MG63 (cell line): ENCODE results near the gene FBXO36. TPM values are rescaled to one million over a fixed set of nuclear protein-coding genes. Genes with fewer than 3 reads are reported as not detected.
"Not testable (repeated sequence)": the region's sequence is repeated elsewhere in the genome, so short reads cannot be mapped to it uniquely, and the experiment has no call there.

Experiments
- DNase-seq: peaks from one replicate; pipeline ENCODE4 v3.0.0-alpha.2; 2020
- H3K27me3 ChIP-seq: fragments of 250-450 bp; sonication (Bioruptor Pico); 2 replicates; pipeline ENCODE4 v1.5.1; 2020; ENCODE audit warnings: mild to moderate bottlenecking, moderate library complexity
- H3K36me3 ChIP-seq: fragments of 250-450 bp; sonication (Bioruptor Pico); 2 replicates; pipeline ENCODE4 v1.5.1; 2020; ENCODE audit warnings: mild to moderate bottlenecking, moderate library complexity
- H3K4me3 ChIP-seq: fragments of 250-450 bp; sonication (Bioruptor Pico); 2 replicates; pipeline ENCODE4 v1.5.1; 2020; ENCODE audit warnings: mild to moderate bottlenecking, moderate library complexity
- H3K9me3 ChIP-seq: fragments of 250-450 bp; sonication (Bioruptor Pico); 2 replicates; pipeline ENCODE4 v1.5.1; 2020; ENCODE audit warnings: mild to moderate bottlenecking, moderate library complexity
- total RNA-seq: library from RNA; depleted of rRNA; stranded (reverse); fragments of >200 nt; shearing (Covaris generic); gene quantifications from 2 replicates; pipeline ENCODE4 v1.2.3, GENCODE V29; 2014; ENCODE audit warnings: low replicate concordance; rRNA removed

FBXO36 gene, protein sequence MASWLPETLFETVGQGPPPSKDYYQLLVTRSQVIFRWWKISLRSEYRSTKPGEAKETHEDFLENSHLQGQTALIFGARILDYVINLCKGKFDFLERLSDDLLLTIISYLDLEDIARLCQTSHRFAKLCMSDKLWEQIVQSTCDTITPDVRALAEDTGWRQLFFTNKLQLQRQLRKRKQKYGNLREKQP
- 0.56 and 0.74 TPM in 2 replicates for total RNA-seq

- H3K27me3 ChIP-seq: no peaks in the 10 kb centered on the region
- peaks cover 20% of the 10 kb centered on the region for H3K36me3 ChIP-seq
- H3K9me3 ChIP-seq: no peaks in the 10 kb centered on the region
- peak within 1 kb of the TSS; percentile 68 for H3K4me3 ChIP-seq
- DNase-seq: peak; percentile 76
Observed at GRCh38 chr2:229922449-229923386, at the start of gene FBXO36. Gene FBXO36, plus strand, starts transcription at chr2:229922503. Its CDS starts 11 bp downstream, at chr2:229922514.

- H3K27me3 ChIP-seq: no peaks in the 10 kb centered on the region
- peaks cover 65% of the 10 kb centered on the region for H3K36me3 ChIP-seq
- H3K4me3 ChIP-seq: no peak overlapping the region
- DNase-seq: no peak
- H3K9me3 ChIP-seq: no peaks in the 10 kb centered on the region
Observed at GRCh38 chr2:229873123-229873581, 49.2 kb upstream of the FBXO36 start.

DNA sequence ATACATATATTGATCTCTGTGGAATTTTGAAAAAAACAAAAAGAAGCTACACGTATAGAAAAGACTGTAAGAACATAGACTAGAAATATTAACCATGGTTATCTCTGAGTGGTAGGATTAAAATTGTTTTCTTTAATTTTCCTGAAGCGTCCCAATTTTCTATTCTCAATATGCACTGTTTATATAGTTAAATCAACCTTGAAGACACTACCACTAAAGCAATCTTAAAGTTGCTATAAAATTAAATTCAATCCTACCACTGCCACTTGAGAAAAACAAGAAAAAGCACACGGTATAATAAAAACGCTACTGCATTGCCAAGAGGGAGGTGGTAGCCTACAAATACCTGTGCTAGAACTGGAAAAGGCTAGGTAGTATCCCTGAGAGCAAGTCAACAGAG lies 47.7 kb upstream of the FBXO36 start:
- H3K36me3 ChIP-seq: peaks cover 67% of the 10 kb centered on the region
- H3K27me3 ChIP-seq: no peaks in the 10 kb centered on the region
- DNase-seq: no peak
- no peak overlapping the region for H3K4me3 ChIP-seq
- no peaks in the 10 kb centered on the region for H3K9me3 ChIP-seq

DNA sequence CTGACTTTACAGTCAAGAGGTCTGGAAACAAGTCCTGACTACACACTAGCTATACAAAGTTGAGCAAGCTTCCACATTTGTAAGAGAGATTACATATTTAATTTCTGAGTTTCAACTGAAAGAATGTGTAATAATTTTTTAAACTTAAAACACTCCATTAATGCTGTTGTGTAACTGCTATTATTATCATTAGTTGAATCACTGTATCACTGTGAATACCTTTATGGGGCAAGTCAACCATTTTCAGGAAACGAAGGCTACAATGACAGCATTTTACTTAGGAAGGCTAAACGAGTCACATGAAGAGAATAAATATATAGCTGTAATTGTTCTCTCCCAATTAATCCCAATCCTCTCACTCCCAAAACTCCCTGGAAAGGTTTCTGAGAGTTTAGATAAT lies 46.8 kb upstream of the FBXO36 start:
- no peak for DNase-seq
- Histone ChIP-seq H3K9me3 (no peaks in the 10 kb centered on the region), H3K36me3 (peaks cover 68% of the 10 kb centered on the region), H3K4me3 (no peak overlapping the region), H3K27me3 (no peaks in the 10 kb centered on the region)

DNA sequence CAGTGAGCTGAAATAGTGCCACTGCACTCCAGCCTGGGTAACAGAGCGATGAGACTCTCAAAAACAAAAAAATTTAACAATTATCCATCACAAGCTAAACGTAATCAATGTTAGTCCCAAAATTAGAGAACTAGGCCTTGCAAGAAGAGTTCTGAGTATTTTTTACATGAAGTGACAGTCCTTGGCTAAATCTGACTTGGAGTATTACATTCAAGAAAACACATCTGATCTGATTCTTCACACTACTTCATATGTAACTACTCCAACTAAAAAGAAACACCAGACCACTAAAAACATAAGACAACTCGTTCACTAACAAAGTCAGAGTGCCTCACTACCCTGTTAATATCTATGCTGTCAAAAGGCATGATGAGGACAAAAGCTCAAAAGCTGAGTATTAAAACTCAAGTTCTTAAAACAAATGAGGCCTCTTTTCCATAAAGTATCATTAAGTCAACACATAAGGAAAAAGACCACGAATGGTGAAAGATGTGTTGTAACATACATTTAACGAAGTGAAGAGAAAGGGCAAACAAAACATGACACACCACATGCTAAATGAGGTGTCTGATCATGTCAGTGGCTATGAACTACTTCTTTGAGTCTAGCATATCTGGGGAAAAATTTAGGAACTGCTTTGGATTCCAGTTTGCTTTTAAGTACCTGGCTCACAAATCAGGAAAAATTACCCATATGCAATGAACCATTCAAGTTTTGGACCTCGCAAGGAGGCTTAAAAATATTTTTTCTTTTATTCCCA lies 42.9 kb upstream of the FBXO36 start:
- Histone ChIP-seq H3K4me3 (no peak overlapping the region), H3K36me3 (peaks cover 55% of the 10 kb centered on the region), H3K9me3 (no peaks in the 10 kb centered on the region), H3K27me3 (no peaks in the 10 kb centered on the region)
- no peak for DNase-seq

- Histone ChIP-seq H3K9me3 (no peaks in the 10 kb centered on the region), H3K4me3 (no peak overlapping the region), H3K36me3 (peaks cover 44% of the 10 kb centered on the region), H3K27me3 (no peaks in the 10 kb centered on the region)
- DNase-seq: no peak
Observed at GRCh38 chr2:229880892-229881586, 41.3 kb upstream of the FBXO36 start.

DNA sequence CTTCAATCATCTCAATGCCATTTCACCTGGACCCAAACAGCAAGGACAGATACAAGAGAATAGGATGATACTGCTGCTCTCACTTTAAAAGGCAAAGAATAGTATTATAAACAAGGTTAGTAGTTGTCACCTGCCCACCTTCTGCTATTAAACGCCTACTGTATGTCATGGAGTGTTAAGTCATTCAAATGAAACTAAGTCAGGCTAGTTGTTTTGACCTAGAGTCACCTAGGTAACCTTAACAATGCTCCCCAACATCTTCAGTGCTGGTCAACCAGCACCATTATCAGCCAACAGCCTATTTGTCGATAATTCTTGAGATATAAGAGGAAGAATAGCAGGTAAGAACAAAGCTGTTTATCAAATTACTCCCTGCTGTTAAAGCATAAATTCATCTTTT lies 39.7 kb upstream of the FBXO36 start:
- Histone ChIP-seq H3K36me3 (peaks cover 35% of the 10 kb centered on the region), H3K27me3 (no peaks in the 10 kb centered on the region), H3K9me3 (no peaks in the 10 kb centered on the region), H3K4me3 (no peak overlapping the region)
- DNase-seq: no peak

DNA sequence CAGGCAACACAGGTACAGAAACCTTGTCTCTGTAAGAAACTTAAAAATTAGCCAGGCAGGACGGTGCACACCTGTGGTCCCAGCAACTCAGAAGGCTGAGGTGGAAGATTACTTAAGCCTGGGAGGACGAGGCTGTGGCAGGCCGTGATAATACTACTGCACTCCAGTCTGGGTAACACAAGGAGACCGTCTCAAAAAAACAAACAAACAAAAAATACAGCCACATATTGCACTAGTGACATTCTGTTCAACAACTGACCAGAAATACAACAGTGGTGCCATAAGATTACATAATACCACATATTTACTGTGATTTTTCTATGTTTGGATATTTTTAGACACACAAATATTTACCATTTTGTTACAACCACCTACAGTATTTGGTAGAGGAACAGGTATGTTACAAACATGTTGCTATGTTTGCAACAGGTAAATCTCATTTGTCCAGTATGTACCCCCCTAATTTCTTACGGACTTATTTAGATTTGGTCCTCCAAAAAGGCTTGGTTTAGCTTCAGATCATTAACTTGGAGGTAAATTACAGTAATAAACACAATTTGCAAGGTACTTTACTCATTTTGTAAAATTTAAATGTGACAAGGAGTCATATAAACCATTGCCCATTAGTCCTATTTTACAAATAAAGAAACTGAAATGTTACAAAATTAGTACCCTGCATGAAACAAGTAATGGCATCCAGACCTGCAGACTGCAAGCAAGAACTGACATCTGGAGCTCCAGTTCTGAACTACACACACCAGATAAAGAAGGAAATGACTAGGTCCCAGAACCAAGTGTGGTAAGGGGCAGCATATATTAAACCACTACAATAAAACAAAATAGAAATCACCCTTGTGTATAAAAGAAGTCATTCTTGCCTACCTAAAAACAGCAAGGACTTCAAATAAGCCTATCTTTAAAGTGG lies 37.3 kb upstream of the FBXO36 start:
- peaks cover 13% of the 10 kb centered on the region for H3K36me3 ChIP-seq
- H3K27me3 ChIP-seq: no peaks in the 10 kb centered on the region
- H3K4me3 ChIP-seq: no peak overlapping the region
- DNase-seq: no peak
- H3K9me3 ChIP-seq: no peaks in the 10 kb centered on the region

DNA sequence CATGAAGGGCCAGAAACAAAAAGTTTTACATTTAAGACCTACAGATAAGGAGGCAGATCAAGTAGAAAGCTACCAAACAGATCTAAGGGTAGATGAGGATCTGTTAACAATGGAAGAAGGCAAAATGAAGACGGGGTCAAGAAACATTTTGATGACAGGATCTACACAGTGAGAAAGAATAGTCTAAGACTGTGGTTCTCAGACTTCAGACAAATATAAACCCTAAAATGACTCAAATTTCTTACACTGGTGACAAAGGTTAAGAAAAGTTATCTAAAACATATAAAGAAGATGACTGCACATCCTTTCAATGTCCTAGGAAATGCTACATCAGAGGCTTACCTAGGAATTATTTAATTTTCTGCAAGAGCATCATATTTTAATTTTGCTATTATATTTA lies 34.9 kb upstream of the FBXO36 start:
- H3K4me3 ChIP-seq: no peak overlapping the region

GRCh38 chr2:229888031-229888430 lies 34.3 kb upstream of the FBXO36 start:
- Histone ChIP-seq H3K9me3 (no peaks in the 10 kb centered on the region), H3K36me3 (peaks cover 12% of the 10 kb centered on the region), H3K27me3 (no peaks in the 10 kb centered on the region), H3K4me3 (no peak overlapping the region)
- no peak for DNase-seq

More for the DNA sequence above, 34.9 kb upstream of the FBXO36 start:
- no peak for DNase-seq
- peaks cover 12% of the 10 kb centered on the region for H3K36me3 ChIP-seq
- no peaks in the 10 kb centered on the region for H3K27me3 ChIP-seq
- no peaks in the 10 kb centered on the region for H3K9me3 ChIP-seq

GRCh38 chr2:229889023-229889422 lies 33.3 kb upstream of the FBXO36 start:
- H3K27me3 ChIP-seq: no peaks in the 10 kb centered on the region
- H3K9me3 ChIP-seq: no peaks in the 10 kb centered on the region
- DNase-seq: no peak
- peaks cover 12% of the 10 kb centered on the region for H3K36me3 ChIP-seq
- H3K4me3 ChIP-seq: no peak overlapping the region

DNA sequence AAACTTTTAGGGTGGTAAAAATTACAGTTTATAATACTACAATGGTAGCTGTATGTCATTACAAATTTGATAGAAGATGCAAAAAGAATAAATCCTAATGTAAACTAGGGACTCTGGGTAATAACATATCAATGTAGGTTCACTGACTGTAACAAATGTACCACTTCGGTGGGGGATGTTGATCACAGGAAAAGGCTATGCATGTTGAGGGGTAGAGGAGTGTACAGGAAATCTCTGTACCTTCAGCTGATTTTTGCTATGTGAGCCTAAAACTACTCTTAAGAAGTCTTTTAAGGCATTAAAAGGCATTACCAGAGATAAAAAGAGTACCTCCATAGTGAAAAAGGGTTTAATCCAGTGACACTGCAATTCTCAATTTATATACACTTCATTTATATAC lies 25.4 kb upstream of the FBXO36 start:
- H3K27me3 ChIP-seq: no peaks in the 10 kb centered on the region
- DNase-seq: no peak

DNA sequence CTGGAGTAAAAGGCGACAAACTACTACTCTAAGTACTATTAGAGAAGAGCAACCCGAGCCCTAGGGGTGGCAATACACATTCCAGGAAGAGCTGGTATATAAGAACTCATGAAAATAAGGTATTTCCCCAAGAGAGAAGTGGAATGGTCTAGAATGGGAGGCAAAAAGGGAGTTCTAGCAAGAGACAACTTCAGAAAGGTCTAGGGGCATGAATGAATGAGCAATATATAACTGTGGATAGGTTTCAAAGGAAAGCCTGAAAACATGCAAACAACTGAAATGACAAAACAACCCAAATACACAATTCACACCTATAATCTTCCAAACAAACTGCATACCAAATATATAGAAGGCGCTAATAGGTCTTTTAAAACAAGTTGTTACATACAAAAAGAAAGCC lies 22.7 kb upstream of the FBXO36 start:
- Histone ChIP-seq H3K27me3 (no peaks in the 10 kb centered on the region), H3K36me3 (peaks cover 29% of the 10 kb centered on the region)

More for the DNA sequence above, 25.4 kb upstream of the FBXO36 start:
- H3K4me3 ChIP-seq: no peak overlapping the region
- no peaks in the 10 kb centered on the region for H3K9me3 ChIP-seq
- H3K36me3 ChIP-seq: peaks cover 21% of the 10 kb centered on the region

GRCh38 chr2:229900012-229900411 lies 22.3 kb upstream of the FBXO36 start:
- no peaks in the 10 kb centered on the region for H3K9me3 ChIP-seq
- H3K27me3 ChIP-seq: no peaks in the 10 kb centered on the region
- no peak for DNase-seq
- H3K4me3 ChIP-seq: no peak overlapping the region
- H3K36me3 ChIP-seq: peaks cover 33% of the 10 kb centered on the region

More for the DNA sequence above, 22.7 kb upstream of the FBXO36 start:
- DNase-seq: no peak
- Histone ChIP-seq H3K9me3 (no peaks in the 10 kb centered on the region), H3K4me3 (no peak overlapping the region)

DNA sequence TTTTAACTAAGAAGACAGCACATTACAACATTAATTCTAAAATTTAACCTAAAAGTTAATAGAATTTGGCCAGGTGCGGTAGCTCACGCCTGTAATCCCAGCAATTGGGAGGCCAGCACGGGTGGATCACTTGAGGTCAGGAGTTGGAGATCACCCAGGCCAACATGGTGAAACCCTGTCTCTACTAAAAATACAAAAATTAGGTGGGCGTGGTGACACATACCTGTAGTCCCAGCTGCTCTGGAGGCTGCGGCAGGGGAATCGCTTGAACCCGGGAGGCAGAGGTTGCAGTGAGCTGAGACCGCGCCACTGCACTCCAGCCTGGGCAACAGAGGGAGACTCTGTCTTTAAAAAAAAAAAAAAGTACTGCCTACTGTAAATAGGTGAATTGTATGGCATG lies 21.8 kb upstream of the FBXO36 start:
- H3K9me3 ChIP-seq, H3K27me3 ChIP-seq, H3K4me3 ChIP-seq, DNase-seq: not testable (repeated sequence)
- peaks cover 35% of the 10 kb centered on the region for H3K36me3 ChIP-seq
